ENCODE data around the gene PARP15. TPM values are rescaled to one million over a fixed set of nuclear protein-coding genes. Genes with fewer than 3 reads are reported as not detected.
A peak's percentile ranks its signal among the peaks of the same experiment; 100 is the strongest.

Gene PARP15
- total RNA-seq, 6 donors from 2014 or later: 7.0 to 30.4 (median 12.3) TPM

DNA sequence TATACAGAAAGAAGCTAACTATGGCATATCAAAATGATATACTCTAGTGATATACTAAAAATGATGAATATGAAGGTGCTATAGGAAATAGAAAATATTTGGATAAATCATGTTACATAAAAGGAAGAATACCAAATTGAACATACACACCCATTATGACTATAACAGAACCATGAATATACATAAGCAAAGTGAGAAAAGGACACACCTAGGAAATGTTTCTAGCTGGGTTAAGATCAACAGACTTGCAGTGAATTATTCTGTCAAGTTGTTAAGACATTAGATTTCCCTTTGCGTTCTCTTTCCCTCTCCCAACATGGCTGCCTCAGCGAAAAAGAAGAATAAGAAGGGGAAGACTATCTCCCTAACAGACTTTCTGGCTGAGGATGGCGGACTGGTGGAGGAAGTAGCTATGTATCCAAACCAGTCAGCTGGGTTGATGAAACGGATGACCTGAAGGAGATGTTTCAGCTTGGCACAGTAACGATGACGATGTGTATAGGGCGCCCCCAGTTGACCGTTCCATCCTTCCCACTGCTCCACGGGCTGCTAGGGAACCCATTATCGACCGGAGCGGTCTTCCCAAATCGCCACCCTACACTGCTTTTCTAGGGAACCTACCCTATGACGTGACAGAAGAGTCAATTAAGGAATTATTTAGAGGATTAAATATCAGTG lies 83.0 kb downstream of the PARP15 start:
- no peaks in the 10 kb centered on the region for H3K4me1 ChIP-seq
- no peak for TF ChIP-seq POLR2A (IDR thresholded peaks at IDR 0.05)
- TF ChIP-seq POLR2AphosphoS5 (IDR thresholded peaks at IDR 0.05): no peak
- TF ChIP-seq EP300 (IDR thresholded peaks at IDR 0.05): no peak
- TF ChIP-seq, protein P1, sequence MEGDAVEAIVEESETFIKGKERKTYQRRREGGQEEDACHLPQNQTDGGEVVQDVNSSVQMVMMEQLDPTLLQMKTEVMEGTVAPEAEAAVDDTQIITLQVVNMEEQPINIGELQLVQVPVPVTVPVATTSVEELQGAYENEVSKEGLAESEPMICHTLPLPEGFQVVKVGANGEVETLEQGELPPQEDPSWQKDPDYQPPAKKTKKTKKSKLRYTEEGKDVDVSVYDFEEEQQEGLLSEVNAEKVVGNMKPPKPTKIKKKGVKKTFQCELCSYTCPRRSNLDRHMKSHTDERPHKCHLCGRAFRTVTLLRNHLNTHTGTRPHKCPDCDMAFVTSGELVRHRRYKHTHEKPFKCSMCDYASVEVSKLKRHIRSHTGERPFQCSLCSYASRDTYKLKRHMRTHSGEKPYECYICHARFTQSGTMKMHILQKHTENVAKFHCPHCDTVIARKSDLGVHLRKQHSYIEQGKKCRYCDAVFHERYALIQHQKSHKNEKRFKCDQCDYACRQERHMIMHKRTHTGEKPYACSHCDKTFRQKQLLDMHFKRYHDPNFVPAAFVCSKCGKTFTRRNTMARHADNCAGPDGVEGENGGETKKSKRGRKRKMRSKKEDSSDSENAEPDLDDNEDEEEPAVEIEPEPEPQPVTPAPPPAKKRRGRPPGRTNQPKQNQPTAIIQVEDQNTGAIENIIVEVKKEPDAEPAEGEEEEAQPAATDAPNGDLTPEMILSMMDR (IDR thresholded peaks at IDR 0.05): no peak
- H3K9me3 ChIP-seq: no peaks in the 10 kb centered on the region
- H3K27ac ChIP-seq: no peak overlapping the region
- WGBS, 2 donors: 63 to 66% methylated on average over 14 of the region's 14 CpGs
- DNase-seq: peak in 1 of 2 donors; percentile 29
- H3K27me3 ChIP-seq: no peaks in the 10 kb centered on the region
- H3K36me3 ChIP-seq: no peaks in the 10 kb centered on the region
- no peak overlapping the region for H3K4me3 ChIP-seq
- ATAC-seq (ENCODE audit: low FRiP score in 2 of 2): no peak

DNA sequence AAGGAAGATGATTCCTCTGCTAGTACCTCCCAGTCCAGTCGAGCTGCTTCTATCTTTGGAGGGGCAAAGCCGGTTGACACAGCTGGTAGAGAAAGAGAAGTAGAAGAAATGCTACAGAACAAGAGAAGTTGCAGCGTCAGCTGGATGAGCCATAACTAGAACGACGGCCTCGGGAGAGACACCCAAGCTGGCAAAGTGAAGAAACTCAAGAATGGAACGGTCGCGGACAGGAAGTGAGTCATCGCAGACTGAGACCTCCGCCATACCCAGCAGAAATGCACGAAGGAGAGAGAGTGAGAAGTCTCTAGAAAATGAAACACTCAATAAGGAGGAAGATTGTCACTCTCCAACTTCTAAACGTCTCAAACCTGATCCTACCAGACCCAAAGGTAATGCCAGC lies 84.2 kb downstream of the PARP15 start:
- WGBS, 2 donors: 76 to 85% methylated on average over 13 of the region's 13 CpGs
- Histone ChIP-seq H3K9me3 (no peaks in the 10 kb centered on the region), H3K36me3 (no peaks in the 10 kb centered on the region), H3K27me3 (no peaks in the 10 kb centered on the region), H3K27ac (no peak overlapping the region), H3K4me3 (no peak overlapping the region), H3K4me1 (no peaks in the 10 kb centered on the region)
- no peak for TF ChIP-seq POLR2A (IDR thresholded peaks at IDR 0.05)
- TF ChIP-seq, protein P1 (IDR thresholded peaks at IDR 0.05): no peak
- no peak for TF ChIP-seq EP300 (IDR thresholded peaks at IDR 0.05)
- no peak for TF ChIP-seq POLR2AphosphoS5 (IDR thresholded peaks at IDR 0.05)
- peak in 1 of 2 donors; percentile 53 for ATAC-seq (ENCODE audit: low FRiP score in 2 of 2)
- DNase-seq: peak in 1 of 2 donors; percentile 36

DNA sequence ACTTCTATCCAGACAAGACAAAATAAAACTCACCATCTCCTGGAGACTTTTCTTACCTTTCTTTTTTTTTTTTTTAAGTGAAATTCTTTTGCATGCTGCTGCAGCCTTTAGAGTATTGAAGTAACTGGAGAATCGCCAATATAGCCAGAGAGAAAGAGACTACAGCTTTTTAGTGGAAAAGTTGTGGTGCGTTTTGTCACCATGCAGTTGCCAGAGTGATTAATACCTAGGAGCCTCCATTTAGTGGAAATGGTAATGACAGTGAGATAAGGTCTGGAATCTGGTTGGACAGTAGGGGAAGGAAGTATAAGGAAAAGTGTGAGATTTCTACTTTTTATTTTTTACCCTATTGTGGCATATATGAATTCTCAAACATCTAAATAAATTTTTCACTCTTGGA lies 85.1 kb downstream of the PARP15 start:
- H3K27me3 ChIP-seq: no peaks in the 10 kb centered on the region
- TF ChIP-seq POLR2A (IDR thresholded peaks at IDR 0.05) (no peak), EP300 (IDR thresholded peaks at IDR 0.05) (no peak), POLR2AphosphoS5 (IDR thresholded peaks at IDR 0.05) (no peak)
- TF ChIP-seq, protein P1 (IDR thresholded peaks at IDR 0.05): no peak
- WGBS, 2 donors: 72% methylated on average over 2 of the region's 2 CpGs
- DNase-seq (no peak), ATAC-seq (ENCODE audit: low FRiP score in 2 of 2) (no peak)
- no peak overlapping the region for H3K27ac ChIP-seq
- no peaks in the 10 kb centered on the region for H3K4me1 ChIP-seq
- H3K4me3 ChIP-seq: no peak overlapping the region
- no peaks in the 10 kb centered on the region for H3K9me3 ChIP-seq
- no peaks in the 10 kb centered on the region for H3K36me3 ChIP-seq

DNA sequence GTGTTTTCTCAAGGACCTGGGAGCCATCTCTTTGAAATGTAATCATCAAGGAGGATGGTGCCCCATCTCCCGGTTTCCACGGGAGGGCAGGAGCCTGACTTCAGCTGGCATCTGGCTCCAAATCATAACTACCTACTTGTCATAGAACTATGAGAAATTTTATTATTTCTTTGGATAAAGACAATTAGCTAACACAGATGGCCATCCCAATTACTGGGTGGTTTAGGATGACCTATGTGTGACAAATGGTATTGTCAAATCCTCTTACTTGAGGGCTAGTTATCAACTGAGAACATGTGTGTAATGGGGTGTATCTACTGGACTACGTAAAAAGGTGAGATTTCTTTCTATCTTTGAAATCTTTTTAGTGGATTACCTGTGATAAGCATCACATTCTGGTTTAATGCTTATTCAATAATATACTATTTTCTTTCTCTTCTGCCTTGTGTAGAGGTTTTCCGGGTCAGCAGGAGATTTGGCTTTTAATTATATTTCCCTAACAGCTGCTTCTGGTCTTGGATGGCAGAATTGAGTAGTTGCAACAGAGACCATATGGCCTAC lies 87.9 kb downstream of the PARP15 start:
- ATAC-seq (ENCODE audit: low FRiP score in 2 of 2): no peak
- Histone ChIP-seq H3K9me3 (no peaks in the 10 kb centered on the region), H3K27ac (no peak overlapping the region), H3K36me3 (no peaks in the 10 kb centered on the region), H3K4me1 (no peaks in the 10 kb centered on the region), H3K27me3 (no peaks in the 10 kb centered on the region), H3K4me3 (no peak overlapping the region)
- TF ChIP-seq EP300 (IDR thresholded peaks at IDR 0.05) (no peak), POLR2AphosphoS5 (IDR thresholded peaks at IDR 0.05) (no peak), POLR2A (IDR thresholded peaks at IDR 0.05) (no peak)
- TF ChIP-seq, protein P1 (IDR thresholded peaks at IDR 0.05): no peak
- 79% methylated on average over 4 of the region's 4 CpGs for WGBS, 2 donors
- no peak for DNase-seq

DNA sequence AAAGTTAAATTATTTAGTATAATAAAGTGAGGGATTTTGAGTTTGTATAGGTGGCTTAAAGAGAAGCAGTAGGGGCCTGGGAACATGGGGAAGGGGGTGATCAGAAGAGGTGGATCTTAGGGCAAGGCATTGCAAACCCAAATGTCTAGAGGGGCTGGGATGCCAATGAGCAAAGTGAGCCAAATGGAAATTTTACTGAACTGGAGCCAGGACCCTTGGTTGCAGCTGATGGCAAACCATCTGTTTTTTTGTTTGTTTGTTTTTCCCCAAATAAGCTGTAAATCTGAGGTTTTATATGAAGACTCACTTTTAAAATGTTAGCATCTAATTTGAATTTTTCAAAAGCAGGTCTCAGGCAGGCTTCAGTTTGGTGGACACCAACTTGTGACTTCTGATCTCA lies 88.4 kb downstream of the PARP15 start:
- Histone ChIP-seq H3K27ac (no peak overlapping the region), H3K9me3 (no peaks in the 10 kb centered on the region), H3K36me3 (no peaks in the 10 kb centered on the region), H3K27me3 (no peaks in the 10 kb centered on the region), H3K4me1 (no peaks in the 10 kb centered on the region), H3K4me3 (no peak overlapping the region)
- no peak for TF ChIP-seq POLR2AphosphoS5 (IDR thresholded peaks at IDR 0.05)
- no peak for TF ChIP-seq POLR2A (IDR thresholded peaks at IDR 0.05)
- TF ChIP-seq EP300 (IDR thresholded peaks at IDR 0.05): no peak
- TF ChIP-seq, protein P1 (IDR thresholded peaks at IDR 0.05): no peak
- ATAC-seq (ENCODE audit: low FRiP score in 2 of 2): no peak
- DNase-seq: no peak
